NT2/D1 (cell line): ENCODE measurements around the gene NVL.
"Not testable (repeated sequence)": the region's sequence is repeated elsewhere in the genome, so short reads cannot be mapped to it uniquely, and the experiment has no call there.

Source experiments
- DNase-seq: peaks from one replicate; pipeline ENCODE4 v3.0.0-alpha.2; 2011; ENCODE audit warnings: low read depth, low spot score
- H3K27me3 ChIP-seq: 2 replicates; pipeline ENCODE4 v1.6.0; 2011; ENCODE audit warnings: mild to moderate bottlenecking; ENCODE audit not compliant: insufficient read length, insufficient read depth
- H3K36me3 ChIP-seq: 2 replicates; pipeline ENCODE4 v1.6.1; 2011; ENCODE audit warnings: mild to moderate bottlenecking, low read length, mixed read lengths; ENCODE audit not compliant: insufficient read depth, insufficient read length
- H3K4me1 ChIP-seq: 2 replicates; pipeline ENCODE4 v1.5.1; 2011; ENCODE audit not compliant: insufficient read depth, insufficient read length
- H3K4me3 ChIP-seq: 2 replicates; pipeline ENCODE4 v1.5.1; 2011; ENCODE audit warnings: low read depth; ENCODE audit not compliant: insufficient read length
- H3K9ac ChIP-seq: 2 replicates; pipeline ENCODE4 v1.6.0; 2011; ENCODE audit warnings: low read depth; ENCODE audit not compliant: insufficient read length
- H3K9me3 ChIP-seq: 2 replicates; pipeline ENCODE4 v1.5.1; 2011; ENCODE audit warnings: mild to moderate bottlenecking, low read length; ENCODE audit not compliant: insufficient read depth
- SUZ12 ChIP-seq: IDR thresholded peaks from 2 replicates; pipeline ENCODE4 v1.6.1; 2011; ENCODE audit not compliant: insufficient read length, insufficient read depth; ENCODE audit errors: extremely low read depth
- YY1 ChIP-seq: IDR thresholded peaks from 2 replicates; pipeline ENCODE4 v1.6.1; 2011; ENCODE audit not compliant: insufficient read length, insufficient read depth
- ZNF274 ChIP-seq: IDR thresholded peaks from 2 replicates; pipeline ENCODE4 v1.6.1; 2011; ENCODE audit warnings: mild to moderate bottlenecking, low read depth, low read length

The NVL gene

GRCh38 chr1:224343679-224344078 lies 13.7 kb upstream of the NVL start:
- peaks cover 38% of the 10 kb centered on the region for H3K9me3 ChIP-seq
- H3K9ac ChIP-seq: no peak overlapping the region
- no peaks in the 10 kb centered on the region for H3K36me3 ChIP-seq
- DNase-seq: no peak
- H3K27me3 ChIP-seq: no peaks in the 10 kb centered on the region
- H3K4me1 ChIP-seq: peaks cover 4% of the 10 kb centered on the region
- no peak overlapping the region for H3K4me3 ChIP-seq
- no peak for TF ChIP-seq YY1
- no peak for TF ChIP-seq SUZ12
- TF ChIP-seq ZNF274: no peak

GRCh38 chr1:224340453-224341384 lies 10.7 kb upstream of the NVL start:
- peak; percentile 78 for DNase-seq
- H3K27me3 ChIP-seq: not testable (repeated sequence)

GRCh38 chr1:224339442-224340033 lies 9.6 kb upstream of the NVL start:
- peak overlapping the region; percentile 73 for H3K9ac ChIP-seq
- peaks cover 5% of the 10 kb centered on the region for H3K4me1 ChIP-seq
- no peaks in the 10 kb centered on the region for H3K36me3 ChIP-seq
- DNase-seq: no peak
- TF ChIP-seq ZNF274: no peak
- TF ChIP-seq YY1: no peak
- TF ChIP-seq SUZ12: no peak
- H3K4me3 ChIP-seq: no peak overlapping the region
- H3K9me3 ChIP-seq: peaks cover 40% of the 10 kb centered on the region
- no peaks in the 10 kb centered on the region for H3K27me3 ChIP-seq

More at GRCh38 chr1:224340453-224341384, 10.7 kb upstream of the NVL start:
- peak overlapping the region; percentile 27 for H3K4me3 ChIP-seq
- not testable (repeated sequence) for H3K36me3 ChIP-seq, H3K4me1 ChIP-seq
- H3K9ac ChIP-seq: peak overlapping the region; percentile 82
- H3K9me3 ChIP-seq: peaks cover 48% of the 10 kb centered on the region

GRCh38 chr1:224338150-224338838 lies 8.3 kb upstream of the NVL start:
- H3K4me3 ChIP-seq: no peak overlapping the region
- H3K36me3 ChIP-seq: no peaks in the 10 kb centered on the region
- DNase-seq: no peak
- peaks cover 5% of the 10 kb centered on the region for H3K4me1 ChIP-seq
- H3K9ac ChIP-seq: no peak overlapping the region
- H3K9me3 ChIP-seq: peaks cover 28% of the 10 kb centered on the region
- no peaks in the 10 kb centered on the region for H3K27me3 ChIP-seq
- TF ChIP-seq ZNF274 (no peak), SUZ12 (no peak), YY1 (no peak)

- DNase-seq: no peak
- TF ChIP-seq YY1 (no peak), ZNF274 (no peak), SUZ12 (no peak)
- H3K9ac ChIP-seq: no peak overlapping the region
- H3K4me3 ChIP-seq: no peak overlapping the region
- H3K9me3 ChIP-seq: peaks cover 13% of the 10 kb centered on the region
- H3K4me1 ChIP-seq: peaks cover 5% of the 10 kb centered on the region
- no peaks in the 10 kb centered on the region for H3K36me3 ChIP-seq
- H3K27me3 ChIP-seq: no peaks in the 10 kb centered on the region
Measured at GRCh38 chr1:224333939-224334786, 4.2 kb upstream of the NVL start.

GRCh38 chr1:224333309-224333926 lies 3.4 kb upstream of the NVL start:
- no peak for TF ChIP-seq SUZ12
- no peak for TF ChIP-seq YY1
- TF ChIP-seq ZNF274: no peak
- Histone ChIP-seq H3K4me1 (no peaks in the 10 kb centered on the region), H3K36me3 (no peaks in the 10 kb centered on the region), H3K9ac (no peak overlapping the region), H3K27me3 (no peaks in the 10 kb centered on the region), H3K9me3 (peaks cover 8% of the 10 kb centered on the region), H3K4me3 (no peak overlapping the region)
- DNase-seq: no peak
